EL (cell line): ENCODE data around the gene LIPC.

ENCODE experiments used
- DNase-seq: peaks from one replicate; pipeline ENCODE4 v3.0.0-alpha.2; 2016

Gene LIPC

DNA sequence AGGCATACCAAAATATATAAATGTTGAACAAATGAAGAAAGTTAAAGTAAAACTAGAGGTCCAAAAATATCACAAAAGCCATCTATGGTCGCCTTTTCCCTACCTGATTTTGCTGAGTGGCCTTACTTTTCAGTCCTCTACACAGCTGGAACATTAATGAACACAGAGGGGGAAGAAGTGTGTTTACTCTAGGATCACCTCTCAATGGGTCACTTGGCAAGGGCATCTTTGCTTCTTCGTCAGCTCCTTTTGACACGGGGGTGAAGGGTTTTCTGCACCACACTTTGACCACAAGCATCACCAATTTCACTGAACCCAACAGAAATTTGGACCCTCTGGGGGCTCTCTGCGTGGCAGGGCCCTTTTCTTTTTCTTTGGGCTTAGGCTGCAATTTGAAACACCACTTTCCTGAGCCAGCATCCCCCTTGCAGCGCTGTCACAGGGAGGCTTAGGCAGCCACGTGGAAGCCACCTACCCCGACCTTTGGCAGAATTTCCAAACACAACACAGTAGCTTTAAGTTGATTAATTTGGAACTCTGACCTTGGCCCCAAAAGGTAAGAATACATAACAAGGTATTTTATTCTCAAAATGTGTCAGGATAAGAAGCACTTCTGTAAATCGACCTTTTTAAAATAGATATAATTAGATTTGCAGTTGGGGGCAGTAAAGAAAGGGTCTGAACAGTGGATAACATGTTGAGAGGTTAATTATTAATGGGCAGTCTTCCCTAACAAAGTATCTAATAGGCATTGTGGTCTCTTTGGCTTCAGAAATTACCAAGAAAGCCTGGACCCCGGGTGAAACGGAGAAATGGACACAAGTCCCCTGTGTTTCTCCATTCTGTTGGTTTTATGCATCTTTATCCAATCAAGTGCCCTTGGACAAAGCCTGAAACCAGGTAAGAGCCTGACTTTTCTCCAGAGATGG, at the start of gene LIPC:
TSS of gene LIPC (plus strand) at position 771 of the 929 bp plus-strand sequence. CDS start at position 813, 42 bp downstream.
- no peak for DNase-seq

DNA sequence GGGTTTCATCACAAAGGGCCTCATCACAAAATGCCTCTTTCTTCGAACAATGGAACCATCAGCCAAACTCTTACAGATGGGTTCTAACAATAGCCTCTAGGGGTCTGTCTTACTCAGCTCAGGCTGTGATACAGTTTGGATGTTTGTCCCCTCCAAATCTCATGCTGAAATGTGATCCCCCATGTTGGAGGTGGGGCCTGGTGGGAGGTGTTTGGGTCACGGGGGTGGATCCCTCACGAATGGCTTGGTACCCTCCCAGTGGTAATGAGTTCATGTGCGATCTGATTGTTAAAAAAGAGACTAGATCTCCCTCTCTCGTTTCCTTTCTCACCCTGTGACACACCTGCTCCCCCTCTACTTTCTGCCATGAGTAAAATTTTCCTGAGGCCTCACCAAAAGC, 47.9 kb upstream of the LIPC start:
- DNase-seq, result no peak

DNA sequence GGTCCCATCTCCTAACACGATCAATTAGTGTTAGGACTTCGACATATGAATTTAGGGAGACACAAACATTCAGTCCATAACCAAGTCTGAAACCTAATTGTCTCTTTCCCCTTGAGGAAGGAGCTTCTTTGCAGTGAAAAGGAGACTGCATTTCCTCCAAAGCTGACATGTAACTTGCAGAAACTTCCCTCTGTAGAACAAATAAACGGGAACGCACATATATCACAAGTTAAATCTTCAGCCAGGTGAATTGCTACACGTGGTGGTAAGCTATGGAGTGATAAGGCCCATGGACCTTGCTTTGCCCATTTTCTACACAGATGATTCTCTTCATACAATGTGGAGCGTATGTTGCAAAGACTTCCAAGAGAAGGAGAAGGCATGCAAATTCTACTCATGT, 47.1 kb upstream of the LIPC start:
- DNase-seq, result no peak

DNA sequence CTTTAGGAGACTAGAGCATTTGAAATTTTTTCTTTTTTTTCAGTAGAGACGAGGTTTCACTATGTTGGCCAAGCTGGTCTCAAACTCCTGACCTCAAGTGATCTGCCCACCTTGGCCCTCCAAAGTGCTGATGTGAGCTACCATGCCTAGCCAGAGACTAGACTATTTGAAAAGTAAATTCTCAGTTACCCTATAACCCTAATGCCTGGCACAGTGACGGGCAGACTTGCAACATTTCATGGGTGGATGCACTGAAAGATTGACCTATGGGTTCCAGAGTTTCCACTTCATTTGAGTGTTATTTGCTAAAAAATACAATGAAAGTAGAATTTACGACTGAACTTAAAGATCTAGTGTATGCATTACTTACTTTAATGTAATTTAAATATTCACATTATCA, 45.7 kb upstream of the LIPC start:
- no peak for DNase-seq

DNA sequence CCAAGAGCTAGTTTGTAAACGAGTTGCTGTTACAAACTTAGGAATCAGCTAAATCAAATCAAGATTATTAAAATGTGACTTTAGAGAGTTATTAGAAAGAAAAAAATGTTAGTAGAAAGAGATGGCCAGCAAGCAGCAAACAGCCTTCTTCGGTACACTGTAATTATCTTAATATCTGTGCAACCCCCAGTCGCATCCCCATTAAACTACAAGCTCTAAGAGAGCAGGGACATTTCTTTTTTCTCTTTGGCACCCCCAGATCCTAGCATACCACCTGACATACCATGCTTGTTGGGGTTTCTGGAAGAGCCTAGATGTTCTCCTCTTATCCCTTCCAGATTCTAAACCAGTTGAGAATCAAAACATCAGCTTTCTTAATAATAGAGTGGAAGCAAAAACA, 45.1 kb upstream of the LIPC start:
- DNase-seq, result no peak

DNA sequence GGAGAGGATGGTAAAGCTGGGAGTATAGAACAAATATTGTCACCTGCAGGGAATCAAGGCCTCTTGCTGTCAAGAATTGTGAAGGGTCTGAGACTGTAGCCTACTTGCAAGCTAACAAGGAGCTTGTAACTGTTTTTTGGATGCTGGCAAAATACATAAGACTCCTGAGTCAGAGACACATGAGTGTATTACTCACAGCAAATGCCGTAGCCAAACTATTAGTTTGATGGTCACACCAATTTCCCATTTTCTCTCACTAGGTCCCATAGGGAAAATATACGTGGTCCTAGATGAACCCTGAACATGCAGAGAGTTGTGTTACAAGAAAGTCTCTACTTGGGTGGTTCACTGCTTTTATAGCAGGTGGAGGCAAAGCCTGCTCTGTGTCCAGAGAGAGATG, 44.7 kb upstream of the LIPC start:
- DNase-seq, result peak; percentile 49

DNA sequence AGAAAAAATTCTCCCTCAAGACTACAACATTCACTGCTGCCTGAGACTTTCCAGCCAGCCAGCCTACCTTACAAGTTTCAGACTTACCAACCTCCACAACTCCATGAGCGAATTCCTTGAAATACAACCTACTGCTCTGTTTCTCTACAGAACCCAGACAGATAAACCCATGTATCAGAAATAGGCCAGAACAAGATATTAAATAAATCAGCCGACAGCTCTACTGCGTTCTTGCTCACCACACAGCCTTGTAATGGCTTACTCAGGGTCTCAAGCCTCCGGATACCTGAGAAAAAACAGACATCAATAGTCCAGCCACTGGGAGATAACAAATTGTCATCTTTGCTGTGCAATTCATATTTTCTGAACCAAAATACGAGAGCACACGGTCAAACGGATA, 43.6 kb upstream of the LIPC start:
- DNase-seq, result no peak

DNA sequence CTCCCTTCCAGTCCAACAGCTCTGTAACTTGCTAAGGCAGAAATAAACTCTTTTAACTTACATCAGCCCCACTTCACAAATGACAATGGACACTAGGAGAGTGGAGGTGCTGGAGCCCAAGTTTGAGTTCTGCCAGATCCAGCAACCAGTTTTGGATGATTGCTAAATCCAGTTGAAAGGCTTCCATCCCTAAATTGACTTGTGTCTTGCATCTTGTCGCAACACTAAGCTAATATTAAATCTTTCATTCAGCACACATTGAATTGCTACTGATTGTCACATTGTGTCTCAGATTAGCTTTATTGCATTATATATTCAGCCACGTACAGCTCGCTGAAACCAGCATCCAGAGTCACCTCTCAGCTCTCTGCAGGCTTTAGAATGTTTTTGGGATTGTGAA, 41.7 kb upstream of the LIPC start:
- DNase-seq, result no peak

DNA sequence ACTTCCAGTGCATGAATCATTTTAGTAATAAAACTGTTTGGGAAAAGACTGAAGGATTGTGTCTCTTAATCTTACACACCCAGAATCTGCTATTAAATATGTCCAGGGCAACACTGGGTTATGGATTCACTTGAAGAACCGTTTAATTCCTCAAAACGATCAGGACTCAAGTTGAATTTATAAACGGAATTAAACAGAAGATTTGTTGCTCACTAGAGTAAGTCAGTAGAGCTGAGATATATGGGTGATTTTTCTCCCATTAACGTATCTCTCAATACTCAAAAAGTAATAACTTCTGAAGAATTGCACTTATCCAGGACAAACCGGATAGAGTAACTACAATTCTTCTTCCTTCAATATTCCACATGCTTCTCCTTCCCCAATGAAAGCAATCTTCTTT, 41.1 kb upstream of the LIPC start:
- DNase-seq, result no peak

DNA sequence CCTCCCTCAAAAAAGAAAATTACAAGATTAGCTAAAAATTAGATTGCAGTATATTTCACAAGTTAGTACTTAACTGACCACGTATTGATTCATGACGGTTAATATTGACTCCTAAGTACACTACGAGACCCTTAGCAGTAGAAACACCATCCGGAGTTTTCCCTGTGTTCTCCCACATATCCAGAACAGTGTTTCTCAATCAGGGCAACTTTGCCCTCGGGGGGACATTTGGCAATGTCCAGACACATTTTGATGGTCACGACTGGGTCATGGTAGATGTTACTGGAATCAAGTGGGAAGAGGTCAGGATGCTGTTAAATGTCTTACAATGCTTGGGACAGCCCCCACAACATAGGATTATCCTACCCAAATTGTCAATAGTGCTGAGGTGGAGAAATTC, 40.7 kb upstream of the LIPC start:
- DNase-seq, result no peak

DNA sequence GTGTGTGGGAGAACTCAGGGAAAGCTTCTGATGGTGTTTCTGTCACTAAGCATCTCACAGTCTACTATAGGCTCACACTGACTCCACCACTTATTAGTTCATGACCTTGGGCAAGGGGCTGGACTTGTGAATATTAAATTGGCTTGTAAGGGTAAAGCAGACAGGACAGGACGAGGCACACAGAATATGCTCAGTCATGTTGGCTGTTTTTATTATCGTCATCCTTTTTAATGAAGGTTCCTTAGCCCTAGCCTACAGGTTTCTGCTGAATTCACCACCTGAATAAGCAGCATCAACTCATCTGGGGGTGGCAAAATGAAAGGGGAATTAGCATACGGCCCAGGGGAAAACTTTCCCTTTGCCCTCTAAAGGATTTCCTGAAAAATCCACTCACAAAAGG, 39.6 kb upstream of the LIPC start:
- DNase-seq, result no peak

DNA sequence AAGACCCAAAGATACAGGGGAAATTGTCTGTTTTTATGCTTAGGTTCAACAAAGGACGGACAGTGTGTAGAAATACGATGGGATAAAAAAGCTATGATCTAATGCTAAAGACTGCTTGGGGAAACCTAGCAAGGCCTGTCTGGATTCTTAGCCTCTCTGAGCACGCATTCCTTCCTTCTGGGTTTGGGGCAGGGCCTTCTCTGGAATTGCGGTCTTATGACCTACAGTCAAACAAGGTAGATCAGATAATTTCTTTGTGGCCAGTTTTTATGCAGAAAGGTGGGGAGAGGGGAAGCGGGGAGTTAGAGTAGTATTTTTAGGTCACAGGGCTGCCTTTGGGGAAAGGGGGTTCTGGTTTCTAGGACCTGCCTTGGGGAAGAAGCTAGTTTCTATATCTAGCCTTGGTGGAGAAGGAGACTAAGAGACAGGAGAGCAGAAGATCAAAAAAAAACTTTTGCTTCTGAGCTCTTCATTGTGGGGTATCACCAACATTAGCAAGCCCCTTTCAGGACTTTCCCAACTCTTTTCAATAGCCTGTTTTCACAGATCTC, 39.1 kb upstream of the LIPC start:
- DNase-seq, result no peak

DNA sequence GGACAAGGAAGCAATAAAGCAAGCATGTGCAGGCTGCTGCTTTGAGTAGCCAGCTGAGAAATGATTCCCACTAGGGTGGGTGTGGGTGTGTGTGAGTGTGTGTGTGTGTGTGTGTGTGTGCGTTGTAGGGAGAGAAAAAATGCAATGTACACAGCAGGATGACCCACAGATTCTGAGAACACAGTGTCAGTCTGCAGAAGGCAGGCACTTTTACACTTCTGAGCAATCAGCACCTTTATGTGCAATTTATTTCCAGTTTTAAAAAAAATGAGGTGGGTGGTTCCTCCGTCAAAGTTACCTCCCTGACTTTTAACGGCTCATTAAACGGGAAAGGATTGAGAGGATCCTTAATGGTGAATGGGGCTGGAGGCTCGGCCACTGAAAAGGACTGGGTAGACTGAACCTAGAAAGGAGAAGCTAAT, 38.5 kb upstream of the LIPC start:
- no peak for DNase-seq

DNA sequence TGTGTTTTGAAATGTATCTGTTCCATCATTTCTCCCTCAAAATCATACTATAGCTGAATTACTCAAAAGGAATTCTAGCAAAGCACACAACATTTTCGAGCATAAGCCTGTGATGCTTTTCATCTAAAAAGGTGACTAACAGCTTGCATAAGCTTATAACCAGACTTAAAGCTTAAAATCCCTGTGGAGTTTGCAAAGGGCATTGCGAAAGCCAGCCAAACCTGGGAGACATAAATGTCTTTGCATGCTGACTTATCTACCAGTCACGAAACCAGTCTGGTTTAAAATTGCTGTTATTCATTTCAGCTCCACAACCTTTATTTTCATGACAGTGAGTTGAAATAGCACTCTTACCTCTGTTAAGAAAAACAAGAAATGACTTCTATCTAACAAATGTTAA, 35.6 kb upstream of the LIPC start:
- DNase-seq, result peak; percentile 76

DNA sequence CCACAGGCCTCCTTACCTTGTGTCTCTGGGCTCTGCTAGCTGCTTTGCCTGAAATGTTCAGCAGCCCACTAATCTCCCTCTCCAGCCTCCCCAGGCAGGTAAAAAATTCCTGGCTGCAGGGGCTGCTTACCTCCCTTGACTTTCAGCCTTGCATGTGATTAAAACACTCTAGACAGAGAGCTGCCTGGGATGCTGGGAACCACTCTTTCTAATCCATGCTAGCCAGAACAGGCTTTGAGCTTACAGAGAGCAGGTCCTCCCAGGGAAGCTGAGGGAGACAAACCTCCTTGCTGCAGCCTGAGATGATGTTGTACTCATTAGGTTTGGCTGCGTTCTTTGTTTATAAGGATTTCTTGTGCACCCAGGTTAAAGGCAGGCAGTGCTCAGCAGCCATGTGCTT, 33.7 kb upstream of the LIPC start:
- no peak for DNase-seq

DNA sequence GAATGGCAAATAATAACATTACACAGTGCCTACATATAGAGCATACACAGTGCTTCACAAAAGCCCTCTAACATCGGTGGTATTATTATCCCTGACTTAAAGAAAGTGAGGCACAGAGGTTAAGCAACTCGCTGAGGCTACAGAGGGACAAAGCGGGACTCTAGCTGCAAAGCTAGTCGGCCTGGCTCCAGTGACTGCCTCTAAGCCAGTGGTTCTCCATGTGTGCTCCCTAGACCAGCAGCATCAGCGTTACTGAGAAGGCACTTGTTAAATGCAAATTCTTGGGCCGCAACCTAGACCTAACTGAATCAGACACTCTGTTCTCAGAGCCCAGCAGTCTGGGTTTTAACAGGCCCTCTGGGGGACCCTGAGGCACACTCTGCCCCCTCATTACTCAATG, 33.1 kb upstream of the LIPC start:
- DNase-seq, result no peak

DNA sequence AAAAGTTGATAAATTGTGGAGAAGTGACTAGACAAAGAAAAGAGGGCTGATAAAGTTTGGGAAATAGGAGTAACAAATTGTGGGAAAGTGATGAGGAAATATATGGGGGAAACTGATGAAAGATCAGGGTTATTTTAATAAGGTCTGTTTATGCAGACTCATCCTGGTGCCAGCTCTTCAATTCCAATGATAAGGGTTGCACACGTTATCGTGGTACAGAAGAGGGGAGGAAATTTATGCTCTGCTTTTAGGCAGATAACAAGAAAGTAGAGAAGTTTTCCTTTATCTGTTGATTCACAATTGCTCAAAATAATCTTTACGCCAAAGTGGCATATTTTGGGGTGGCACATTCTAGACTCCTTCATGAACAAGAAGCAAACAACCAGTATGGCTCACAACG, 32.1 kb upstream of the LIPC start:
- DNase-seq, result no peak

DNA sequence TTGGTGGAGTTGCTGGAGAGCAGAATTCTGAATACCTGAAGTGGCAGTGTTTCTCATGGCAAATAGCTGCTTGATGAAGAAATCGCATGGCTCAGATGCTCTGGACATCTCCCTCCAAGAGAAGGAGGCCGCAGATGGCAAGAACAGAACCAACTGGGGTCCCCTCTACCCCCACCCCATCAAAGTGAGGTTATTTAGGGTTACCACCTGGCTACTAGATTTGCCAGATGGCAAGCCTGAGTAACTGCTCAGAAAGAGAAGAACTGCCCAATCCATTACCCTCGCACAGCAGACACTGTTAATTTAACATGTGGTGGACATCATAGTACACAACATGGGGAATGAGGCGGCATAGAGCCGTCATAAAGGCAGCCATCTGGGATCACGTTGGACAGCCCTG, 30.5 kb upstream of the LIPC start:
- DNase-seq, result no peak

DNA sequence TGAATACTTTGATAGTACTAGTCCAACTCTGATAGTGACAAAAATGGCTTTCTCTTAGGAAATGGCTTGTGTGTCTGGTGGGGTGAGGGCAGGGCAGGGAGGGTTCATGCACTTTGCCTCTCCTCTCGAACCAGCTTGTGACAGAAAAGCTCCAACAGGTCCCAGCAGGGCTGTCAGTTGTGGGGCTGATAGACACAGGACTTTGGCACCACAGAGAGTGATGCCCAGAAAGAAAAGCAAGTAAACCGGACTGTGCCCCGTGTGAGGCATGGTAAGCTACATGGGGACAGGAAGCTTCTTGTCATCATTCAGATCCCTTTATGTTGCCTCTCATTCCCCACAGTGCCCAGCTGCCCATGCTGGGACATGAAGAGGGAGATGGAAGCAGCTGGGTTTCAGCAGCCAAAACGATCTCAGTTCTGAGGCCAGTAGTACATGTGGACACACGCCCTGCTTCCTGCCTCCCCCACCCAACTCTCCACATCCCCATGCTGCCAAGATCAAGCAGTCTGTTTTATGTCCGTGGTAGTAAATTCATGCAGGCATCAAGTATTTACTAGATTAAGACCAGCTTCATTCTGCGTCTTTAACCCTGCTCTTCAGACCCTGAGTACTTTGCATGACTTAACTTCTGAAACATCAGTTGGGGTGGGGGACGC, 29.7 kb upstream of the LIPC start:
- DNase-seq, result no peak

DNA sequence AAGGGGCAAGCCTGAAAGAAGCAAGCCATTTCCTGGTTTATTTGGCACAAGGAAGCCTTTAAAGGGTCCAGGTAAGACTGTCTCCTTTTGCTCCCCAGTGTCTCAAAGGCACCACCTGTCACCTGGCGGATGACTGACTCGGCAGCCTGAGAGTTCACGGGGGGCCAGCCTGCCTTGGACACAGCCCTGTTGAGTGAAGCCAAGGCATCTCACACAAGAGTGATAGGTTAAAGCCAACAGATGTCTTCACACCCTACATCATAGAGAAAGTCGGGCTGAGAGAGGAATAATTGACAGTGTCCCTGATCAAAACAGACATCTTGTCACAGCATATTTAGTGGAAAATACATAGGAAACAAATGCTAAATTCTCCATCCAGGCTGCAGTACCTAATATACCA, 28.2 kb upstream of the LIPC start:
- DNase-seq, result no peak

DNA sequence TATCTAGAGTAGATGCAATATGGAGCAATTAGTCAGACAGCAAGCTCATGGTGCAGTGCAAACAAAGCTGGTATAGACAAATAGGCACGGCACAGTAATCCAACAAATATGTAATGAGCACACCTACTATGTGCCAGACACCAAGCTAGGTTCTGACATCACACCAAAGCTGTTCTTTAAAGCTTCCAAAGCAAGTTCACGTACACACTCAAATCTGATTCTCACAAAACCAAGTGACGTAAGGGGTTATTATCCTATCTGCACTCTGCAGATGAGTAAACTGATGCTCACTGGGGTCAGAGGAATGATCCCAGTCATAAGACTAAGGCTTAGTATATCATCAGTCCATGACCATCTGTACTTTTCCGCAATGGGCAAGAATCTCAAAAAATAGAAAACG, 27.8 kb upstream of the LIPC start:
- DNase-seq, result no peak

DNA sequence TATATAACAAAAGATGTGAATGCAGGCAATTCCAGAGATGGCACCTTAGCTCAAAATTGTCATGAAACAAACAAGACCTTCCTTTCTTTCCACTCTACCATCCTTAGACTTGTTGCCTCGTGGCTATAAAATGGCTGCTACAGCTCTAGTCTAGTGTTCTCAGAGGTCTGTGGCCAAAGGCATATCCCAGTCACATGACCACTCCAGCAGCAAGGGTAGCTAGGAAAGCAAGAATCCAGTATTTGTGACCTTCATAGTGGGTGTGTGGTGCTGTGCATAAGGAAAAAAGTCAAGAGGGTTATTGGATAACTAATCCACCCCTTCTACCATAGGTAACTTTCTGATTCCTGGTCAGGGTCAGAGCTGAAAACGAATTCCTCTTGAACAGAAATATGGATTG, 27.1 kb upstream of the LIPC start:
- DNase-seq, result no peak

DNA sequence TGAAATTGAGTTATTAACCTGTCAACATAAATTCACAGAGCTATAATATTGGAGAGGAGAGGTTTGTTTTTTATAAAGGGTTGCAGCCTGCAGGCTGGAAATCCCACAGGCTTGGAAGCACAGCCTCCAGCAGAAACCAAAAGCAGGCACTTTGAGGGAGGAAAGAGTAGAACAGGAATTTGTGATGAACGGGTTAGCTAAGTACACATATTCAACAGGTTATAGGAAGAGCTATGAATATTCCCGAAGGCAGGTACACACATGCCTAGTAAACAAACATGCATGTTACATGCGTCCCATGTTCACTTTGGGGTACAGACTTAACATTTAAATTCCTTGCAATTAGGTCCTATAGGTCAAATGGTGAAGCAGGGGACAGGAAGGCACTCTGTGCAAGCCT, 25.9 kb upstream of the LIPC start:
- DNase-seq, result no peak

DNA sequence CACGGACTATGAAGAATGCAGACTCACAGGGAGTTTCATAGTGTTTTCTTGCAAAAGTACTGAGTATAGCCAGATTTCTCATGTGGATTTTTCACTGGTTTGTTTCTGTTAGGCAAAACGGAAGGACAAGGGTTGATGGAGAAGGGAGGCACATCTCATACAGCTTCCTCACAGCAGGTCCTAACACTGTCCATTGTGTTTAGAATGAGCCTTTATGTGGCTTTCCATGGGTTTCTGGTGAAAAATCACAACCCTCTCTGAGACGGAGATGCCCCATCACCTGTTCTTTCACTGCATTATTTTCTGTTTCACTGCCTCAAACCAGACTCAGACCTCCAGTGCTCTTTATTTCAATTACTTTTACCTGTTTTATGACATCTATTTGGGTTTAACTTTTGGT, 25.0 kb upstream of the LIPC start:
- DNase-seq, result no peak
